Bronchial epithelial cell (primary cell): ENCODE measurements around the gene SSBP3. TPM values are rescaled to one million over a fixed set of nuclear protein-coding genes. Genes with fewer than 3 reads are reported as not detected.

Experiments used
- DNase-seq: peaks from one replicate; pipeline ENCODE4 v3.0.0-alpha.2; 2010; ENCODE audit warnings: low read depth
- FAIRE-seq: peaks from 2 replicates; lab custom pipeline; 2011; peaks lifted over from hg19 to GRCh38; lab: Jason Lieb, UNC
- H3K27me3 ChIP-seq: 2 replicates; pipeline ENCODE4 v1.5.1; 2011; ENCODE audit warnings: low read length; ENCODE audit not compliant: control insufficient read depth, insufficient read depth
- H3K36me3 ChIP-seq: 2 replicates; pipeline ENCODE4 v1.5.1; 2011; ENCODE audit warnings: low read length; ENCODE audit not compliant: control insufficient read depth, insufficient read depth
- H3K4me3 ChIP-seq: 2 replicates; pipeline ENCODE4 v1.5.1; 2011; ENCODE audit warnings: mild to moderate bottlenecking, low read depth, low read length, control low read depth
- total RNA-seq: library from RNA; depleted of rRNA; stranded (reverse); fragments of >200 nt; gene quantifications from 2 replicates; pipeline ENCODE4 v1.2.1, GENCODE V29; 2014
- TF ChIP-seq, protein P1 (sequence below): IDR thresholded peaks from 2 replicates; pipeline ENCODE4 v1.5.1; 2011; ENCODE audit warnings: mild to moderate bottlenecking, moderate library complexity, low read length, control low read depth, inconsistent platforms; ENCODE audit not compliant: insufficient read depth, severe bottlenecking

SSBP3 gene
- total RNA-seq, 1 donor from 2014 or later: 3.7 TPM

- TF ChIP-seq, protein P1, sequence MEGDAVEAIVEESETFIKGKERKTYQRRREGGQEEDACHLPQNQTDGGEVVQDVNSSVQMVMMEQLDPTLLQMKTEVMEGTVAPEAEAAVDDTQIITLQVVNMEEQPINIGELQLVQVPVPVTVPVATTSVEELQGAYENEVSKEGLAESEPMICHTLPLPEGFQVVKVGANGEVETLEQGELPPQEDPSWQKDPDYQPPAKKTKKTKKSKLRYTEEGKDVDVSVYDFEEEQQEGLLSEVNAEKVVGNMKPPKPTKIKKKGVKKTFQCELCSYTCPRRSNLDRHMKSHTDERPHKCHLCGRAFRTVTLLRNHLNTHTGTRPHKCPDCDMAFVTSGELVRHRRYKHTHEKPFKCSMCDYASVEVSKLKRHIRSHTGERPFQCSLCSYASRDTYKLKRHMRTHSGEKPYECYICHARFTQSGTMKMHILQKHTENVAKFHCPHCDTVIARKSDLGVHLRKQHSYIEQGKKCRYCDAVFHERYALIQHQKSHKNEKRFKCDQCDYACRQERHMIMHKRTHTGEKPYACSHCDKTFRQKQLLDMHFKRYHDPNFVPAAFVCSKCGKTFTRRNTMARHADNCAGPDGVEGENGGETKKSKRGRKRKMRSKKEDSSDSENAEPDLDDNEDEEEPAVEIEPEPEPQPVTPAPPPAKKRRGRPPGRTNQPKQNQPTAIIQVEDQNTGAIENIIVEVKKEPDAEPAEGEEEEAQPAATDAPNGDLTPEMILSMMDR: no peak
- Histone ChIP-seq H3K36me3 (no peaks in the 10 kb centered on the region), H3K4me3 (no peak overlapping the region), H3K27me3 (no peaks in the 10 kb centered on the region)
- no peak for DNase-seq
- no peak for FAIRE-seq
These were observed 33.2 kb downstream of the SSBP3 start for GRCh38 chr1:54372978-54373377.

DNA sequence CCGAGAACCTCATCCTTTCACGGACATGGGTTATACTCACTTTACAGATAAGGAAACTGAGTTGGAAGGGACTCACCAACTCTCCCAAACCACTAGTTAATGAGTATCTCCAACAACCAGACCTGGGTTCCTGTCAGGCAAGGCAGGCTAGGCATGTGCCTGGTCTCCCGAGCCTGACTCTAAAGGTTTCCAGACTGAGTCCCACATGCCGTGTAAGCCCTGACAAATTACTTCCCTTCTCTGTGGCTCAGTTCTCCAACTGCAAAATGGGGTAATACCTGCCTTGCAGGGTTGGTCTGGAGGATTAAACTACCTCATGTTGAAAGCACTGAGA is 34.3 kb downstream of the SSBP3 start:
- FAIRE-seq (peak; percentile 83), DNase-seq (no peak)
- H3K36me3 ChIP-seq: no peaks in the 10 kb centered on the region
- H3K4me3 ChIP-seq: no peak overlapping the region
- H3K27me3 ChIP-seq: no peaks in the 10 kb centered on the region
- TF ChIP-seq, protein P1: no peak

DNA sequence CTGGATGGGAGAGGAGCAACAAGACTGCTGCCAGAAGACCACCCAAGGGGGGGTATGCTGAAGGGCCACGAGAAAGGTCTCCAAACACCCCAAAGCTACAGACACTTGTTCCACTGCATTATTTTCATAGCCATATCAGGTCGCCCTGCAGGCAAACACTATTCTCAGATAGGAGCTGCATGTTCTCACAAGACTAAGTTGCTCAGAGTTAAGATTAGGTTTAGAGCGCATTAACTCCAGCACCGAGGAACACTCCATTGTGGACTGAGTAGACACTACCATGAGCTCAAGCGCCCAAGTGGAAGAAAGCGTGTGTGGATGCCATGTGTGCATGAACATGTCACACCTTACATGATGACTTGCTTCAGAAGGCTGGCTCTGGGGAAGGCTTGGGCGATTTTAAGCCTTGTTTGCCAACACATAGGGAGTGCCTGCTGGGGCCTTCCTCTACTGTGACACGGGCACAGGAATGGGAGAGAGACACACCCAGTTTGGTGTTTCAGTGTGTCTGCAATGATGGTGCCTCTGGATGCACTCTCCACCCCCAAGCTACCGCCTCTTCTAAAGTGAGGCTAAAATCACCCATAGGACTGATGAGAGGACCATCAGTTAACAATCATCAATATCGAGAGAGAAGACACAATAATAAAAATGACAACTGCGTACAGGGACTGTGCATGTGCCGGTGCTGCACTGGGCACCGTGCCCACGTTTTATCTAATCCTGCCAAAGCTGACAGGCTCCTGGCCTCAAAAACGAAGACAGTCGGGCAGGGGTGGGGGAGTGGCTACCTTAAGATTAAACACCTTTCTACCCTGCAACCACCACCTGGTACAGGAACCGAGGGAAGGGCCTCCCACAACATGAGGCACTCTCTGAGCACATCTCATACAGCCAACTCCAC is 34.9 kb downstream of the SSBP3 start:
- TF ChIP-seq, protein P1: no peak
- H3K27me3 ChIP-seq: no peaks in the 10 kb centered on the region
- no peak overlapping the region for H3K4me3 ChIP-seq
- no peaks in the 10 kb centered on the region for H3K36me3 ChIP-seq
- FAIRE-seq (peak; percentile 80), DNase-seq (peak; percentile 20)

DNA sequence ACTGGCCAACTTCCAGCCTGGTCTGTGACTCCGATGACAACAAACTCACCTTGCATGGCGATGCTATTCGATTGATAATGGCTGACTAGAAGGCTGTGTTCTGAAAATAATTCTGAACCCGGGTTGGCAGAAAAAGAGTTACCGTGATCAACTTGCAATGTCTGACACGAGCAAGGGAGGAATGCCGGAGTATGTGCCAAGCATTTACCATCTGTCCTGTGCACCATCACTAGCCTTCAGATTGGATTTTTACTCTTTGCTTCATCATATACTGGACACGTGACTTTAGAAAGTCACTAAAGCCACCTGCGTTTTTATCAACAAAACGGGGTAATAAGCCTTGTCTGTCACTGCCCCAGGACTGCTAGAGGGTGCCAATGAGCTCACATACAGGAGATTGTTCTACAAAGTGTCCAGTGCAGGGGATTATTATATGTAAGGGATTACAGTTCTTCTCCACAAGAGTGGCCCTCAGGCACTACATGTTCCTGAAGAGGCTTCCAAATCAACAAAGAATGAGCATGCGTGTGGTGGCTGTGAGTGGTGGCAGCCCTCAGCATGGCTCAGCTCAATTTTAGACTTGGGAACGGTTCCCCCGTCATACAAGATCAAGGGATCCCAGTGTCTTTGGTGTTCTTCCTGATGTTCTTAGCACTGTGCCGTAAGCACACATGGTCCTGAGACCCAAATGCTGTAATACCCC is 35.8 kb downstream of the SSBP3 start:
- H3K36me3 ChIP-seq: no peaks in the 10 kb centered on the region
- no peak overlapping the region for H3K4me3 ChIP-seq
- FAIRE-seq (peak; percentile 13), DNase-seq (no peak)
- TF ChIP-seq, protein P1: no peak
- H3K27me3 ChIP-seq: no peaks in the 10 kb centered on the region

GRCh38 chr1:54367613-54368012 is 38.6 kb downstream of the SSBP3 start:
- no peaks in the 10 kb centered on the region for H3K36me3 ChIP-seq
- FAIRE-seq: no peak
- H3K4me3 ChIP-seq: no peak overlapping the region
- DNase-seq: peak; percentile 9
- H3K27me3 ChIP-seq: no peaks in the 10 kb centered on the region
- TF ChIP-seq, protein P1: no peak
